Erythroblast (primary cell): ENCODE data around the gene TOLLIP.
"Not testable (repeated sequence)": the region's sequence is repeated elsewhere in the genome, so short reads cannot be mapped to it uniquely, and the experiment has no call there.

Experiments
- GATA1 ChIP-seq: IDR thresholded peaks from 2 replicates; pipeline ENCODE4 v1.6.1; 2011; ENCODE audit warnings: low read depth, mild to moderate bottlenecking, control low read depth, low read length, moderate library complexity
- POLR2A ChIP-seq: IDR thresholded peaks from 2 replicates; pipeline ENCODE4 v1.6.1; 2011; ENCODE audit warnings: mild to moderate bottlenecking, low read length

- TF ChIP-seq POLR2A, GATA1: not testable (repeated sequence)
These were observed 45.0 kb downstream of the TOLLIP start for GRCh38 chr11:1264444-1264843.
